AG09309 (cell line): Measurements from ENCODE around the gene CCDC194.
A peak's percentile ranks its signal among the peaks of the same experiment; 100 is the strongest.

Experiments used
- DNase-seq: peaks from one replicate; pipeline ENCODE4 v3.0.0-alpha.2; 2010; ENCODE audit warnings: low read depth
- H3K4me3 ChIP-seq: 2 replicates; pipeline ENCODE4 v1.5.1; 2011; ENCODE audit warnings: mild to moderate bottlenecking, low read depth, low read length, moderate library complexity; ENCODE audit not compliant: control insufficient read depth
- TF ChIP-seq, protein P1 (sequence below): IDR thresholded peaks from 2 replicates; pipeline ENCODE4 v1.5.1; 2011; ENCODE audit warnings: mild to moderate bottlenecking, low read depth, low read length, inconsistent platforms; ENCODE audit not compliant: insufficient read depth, control insufficient read depth; ENCODE audit errors: missing control alignments

Gene CCDC194

DNA sequence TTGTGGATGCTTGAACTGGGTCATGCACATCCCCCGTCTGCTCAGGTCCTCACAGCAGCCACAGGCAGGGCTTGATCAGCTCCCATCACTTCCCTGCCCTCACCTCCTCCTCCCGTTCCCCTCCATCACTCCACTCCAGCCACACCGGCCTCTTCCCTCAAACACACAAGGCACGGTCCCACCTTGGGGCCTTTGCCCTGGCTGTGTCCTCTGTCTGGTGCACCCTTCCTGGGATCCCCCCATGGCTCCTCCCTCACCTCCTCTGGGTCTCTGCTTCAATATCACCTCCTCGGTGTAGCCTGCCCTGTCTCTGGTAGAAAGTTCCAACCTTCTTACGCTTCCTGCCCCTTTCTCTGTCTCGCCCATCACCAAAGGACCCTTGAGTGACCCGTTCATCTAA lies 40.6 kb downstream of the CCDC194 start:
- TF ChIP-seq, protein P1, sequence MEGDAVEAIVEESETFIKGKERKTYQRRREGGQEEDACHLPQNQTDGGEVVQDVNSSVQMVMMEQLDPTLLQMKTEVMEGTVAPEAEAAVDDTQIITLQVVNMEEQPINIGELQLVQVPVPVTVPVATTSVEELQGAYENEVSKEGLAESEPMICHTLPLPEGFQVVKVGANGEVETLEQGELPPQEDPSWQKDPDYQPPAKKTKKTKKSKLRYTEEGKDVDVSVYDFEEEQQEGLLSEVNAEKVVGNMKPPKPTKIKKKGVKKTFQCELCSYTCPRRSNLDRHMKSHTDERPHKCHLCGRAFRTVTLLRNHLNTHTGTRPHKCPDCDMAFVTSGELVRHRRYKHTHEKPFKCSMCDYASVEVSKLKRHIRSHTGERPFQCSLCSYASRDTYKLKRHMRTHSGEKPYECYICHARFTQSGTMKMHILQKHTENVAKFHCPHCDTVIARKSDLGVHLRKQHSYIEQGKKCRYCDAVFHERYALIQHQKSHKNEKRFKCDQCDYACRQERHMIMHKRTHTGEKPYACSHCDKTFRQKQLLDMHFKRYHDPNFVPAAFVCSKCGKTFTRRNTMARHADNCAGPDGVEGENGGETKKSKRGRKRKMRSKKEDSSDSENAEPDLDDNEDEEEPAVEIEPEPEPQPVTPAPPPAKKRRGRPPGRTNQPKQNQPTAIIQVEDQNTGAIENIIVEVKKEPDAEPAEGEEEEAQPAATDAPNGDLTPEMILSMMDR: no peak
- no peak for DNase-seq
- H3K4me3 ChIP-seq: no peak overlapping the region

DNA sequence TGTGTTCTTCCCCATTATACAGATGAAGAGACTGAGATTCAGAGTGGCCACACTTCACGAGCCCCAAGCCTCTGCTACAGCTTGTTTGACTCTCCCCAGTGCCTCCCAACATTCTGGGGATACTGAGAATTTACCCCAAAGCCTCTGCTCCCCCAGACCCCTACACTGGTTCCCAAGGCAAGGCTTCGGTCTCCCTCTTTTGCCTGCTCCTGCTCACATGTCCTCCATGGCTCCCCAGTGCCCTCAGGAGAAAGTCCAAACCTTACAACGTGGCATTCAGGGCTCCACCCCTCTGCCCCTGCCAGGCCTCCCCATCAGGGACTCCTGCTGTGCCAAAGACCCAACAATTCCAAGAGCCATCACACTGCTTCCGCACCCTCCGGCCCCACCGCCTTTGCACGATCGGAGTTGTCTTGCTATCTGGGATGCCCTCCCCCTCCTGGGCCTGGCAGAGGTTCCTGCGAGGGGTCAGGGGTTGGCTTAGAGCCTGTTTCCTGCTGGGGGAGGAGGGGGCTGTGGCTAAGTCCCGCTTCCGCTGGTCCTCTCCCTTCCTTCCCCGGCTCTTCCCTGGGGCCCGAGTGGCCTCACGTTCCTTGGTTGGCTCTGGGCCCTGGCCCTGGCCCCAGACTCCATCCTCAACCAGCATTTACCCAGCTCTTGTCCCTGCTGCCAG lies 41.3 kb downstream of the CCDC194 start:
- no peak overlapping the region for H3K4me3 ChIP-seq
- DNase-seq: no peak
- TF ChIP-seq, protein P1: no peak

DNA sequence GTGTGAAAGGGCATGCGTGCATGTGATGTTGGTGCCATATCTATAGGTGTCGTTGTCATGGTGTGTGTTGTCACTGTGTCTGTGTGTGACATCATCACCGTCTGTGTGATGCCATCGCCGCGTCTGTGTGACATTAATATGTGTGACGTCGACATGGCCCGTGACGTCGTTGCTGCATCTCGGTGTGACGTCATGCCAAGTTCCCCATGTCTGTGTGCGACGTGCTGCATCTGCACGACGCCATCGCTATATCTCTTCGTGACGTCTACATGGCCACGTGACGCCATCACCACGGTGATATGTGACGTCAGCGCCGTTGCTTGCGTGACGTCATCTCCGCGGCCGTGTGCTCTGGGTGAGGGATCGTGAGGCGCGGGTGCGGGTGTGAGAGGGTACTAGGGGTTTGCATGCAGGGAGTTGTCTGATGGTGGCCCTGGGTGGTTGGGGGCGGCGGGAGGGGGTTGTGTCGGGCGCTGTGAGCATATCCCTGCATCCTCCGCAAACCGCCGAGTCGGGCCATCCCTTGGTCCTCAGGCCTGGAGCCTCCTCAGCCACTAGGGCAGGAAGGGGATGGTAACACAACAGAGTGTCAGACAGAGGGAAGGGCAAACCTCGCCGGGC lies 42.1 kb downstream of the CCDC194 start:
- TF ChIP-seq, protein P1: no peak
- no peak for DNase-seq

DNA sequence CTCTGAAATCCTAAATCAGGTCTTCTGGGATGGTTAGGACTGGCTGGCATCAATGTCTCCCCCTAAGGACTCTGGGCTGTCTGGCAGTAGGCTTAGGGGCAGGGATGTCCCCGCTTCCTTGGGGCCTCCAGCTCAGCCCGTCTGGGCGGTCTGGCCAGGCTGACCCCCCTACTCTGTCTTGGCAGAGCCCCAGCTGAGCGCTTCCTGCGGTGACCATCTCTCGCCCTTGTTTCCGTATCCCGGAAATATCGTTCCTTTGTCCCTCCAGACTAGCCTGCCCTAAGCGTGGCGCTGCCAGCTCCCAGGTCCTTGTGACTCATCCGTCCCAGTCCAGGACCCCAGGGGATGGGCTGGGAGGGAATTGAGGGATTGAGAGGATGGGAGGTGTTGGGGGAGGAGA lies 45.3 kb downstream of the CCDC194 start:
- TF ChIP-seq, protein P1: no peak
- H3K4me3 ChIP-seq: peak overlapping the region; percentile 16; the same call in 1 of the 2 replicates
- DNase-seq: no peak

More for the DNA sequence above, 42.1 kb downstream of the CCDC194 start:
- no peak overlapping the region for H3K4me3 ChIP-seq

DNA sequence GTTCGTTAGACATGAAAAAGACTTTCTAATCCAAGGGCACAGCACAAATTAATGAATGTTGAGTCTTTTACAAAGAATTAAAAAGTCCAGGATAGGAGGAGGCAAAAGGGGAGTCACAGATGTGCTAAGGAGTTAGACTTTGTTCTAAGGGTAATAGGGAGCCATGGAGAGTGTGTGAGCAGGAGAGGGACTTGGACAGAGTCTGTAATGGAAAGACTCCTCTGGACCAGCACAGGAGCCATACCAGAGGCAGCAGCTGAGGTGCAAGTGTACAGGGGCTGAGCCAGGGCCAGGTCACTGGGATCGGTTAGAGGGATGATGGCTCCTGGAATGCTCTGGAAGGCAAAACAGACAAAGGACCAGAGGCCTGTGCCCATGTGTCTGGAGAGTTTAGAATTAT lies 46.1 kb downstream of the CCDC194 start:
- TF ChIP-seq, protein P1: no peak
- DNase-seq: no peak
- H3K4me3 ChIP-seq: no peak overlapping the region

DNA sequence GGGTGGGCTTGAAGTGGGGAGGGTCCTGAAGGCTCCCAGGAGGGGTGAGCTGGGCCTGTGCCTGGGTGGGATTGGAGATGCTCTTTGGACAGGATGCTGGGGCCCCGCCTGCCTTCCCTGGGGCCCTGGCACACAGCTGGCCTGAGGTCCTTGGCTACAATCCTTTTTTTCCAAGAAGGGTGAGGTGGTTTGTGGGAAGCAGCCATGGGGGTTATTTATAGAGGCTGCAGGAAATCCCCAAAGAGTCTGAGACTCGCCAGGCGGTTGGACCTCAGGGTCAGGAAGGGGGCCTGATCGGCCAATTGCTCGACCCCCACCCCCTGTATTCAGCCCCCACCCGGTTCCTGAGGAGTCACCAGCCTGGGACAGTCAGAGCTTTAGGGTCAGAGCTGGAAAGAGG lies 46.6 kb downstream of the CCDC194 start:
- H3K4me3 ChIP-seq: no peak overlapping the region
- DNase-seq: no peak
- TF ChIP-seq, protein P1: no peak
